Measurements from ENCODE around the gene UNC5CL. TPM values are rescaled to one million over a fixed set of nuclear protein-coding genes. Genes with fewer than 3 reads are reported as not detected.

The UNC5CL gene
- total and polyA plus RNA-seq, 2 donors (not counting 1 experiment from before 2014, with no cell fraction given), result 0.01 to 0.17 TPM

DNA sequence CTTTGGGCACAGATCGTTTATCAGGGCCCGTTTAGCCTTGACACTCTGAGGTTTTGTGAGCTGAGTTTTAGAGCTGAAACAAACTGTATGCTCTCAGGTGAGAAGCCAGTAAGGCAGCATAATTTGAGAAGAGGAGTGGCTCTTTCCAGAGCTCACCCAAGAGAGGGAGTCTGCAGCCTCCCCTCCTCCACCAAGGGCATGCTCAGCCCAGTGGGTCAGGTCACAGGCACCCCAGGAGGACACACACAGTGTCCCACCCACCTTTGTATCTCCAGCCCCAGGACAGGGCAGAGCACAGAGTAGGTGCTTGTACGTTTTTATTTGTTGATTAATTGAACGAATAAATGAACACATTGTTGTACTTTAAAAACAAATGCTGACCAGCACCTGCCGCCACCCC, 6.6 kb upstream of the UNC5CL start:
- H3K27me3 ChIP-seq (ENCODE audit: control insufficient read depth, insufficient read depth, low read length), result peaks cover 2% of the 10 kb centered on the region
- H4K20me1 ChIP-seq (ENCODE audit: control insufficient read depth, extremely low read depth, insufficient read depth, low read length), result no peaks in the 10 kb centered on the region
- H3K4me1 ChIP-seq (ENCODE audit: control insufficient read depth, extremely low read depth, insufficient read depth, low read length), result no peaks in the 10 kb centered on the region
- H3K79me2 ChIP-seq (ENCODE audit: control insufficient read depth, insufficient read depth, low read length), result no peaks in the 10 kb centered on the region
- TF ChIP-seq, protein P1, sequence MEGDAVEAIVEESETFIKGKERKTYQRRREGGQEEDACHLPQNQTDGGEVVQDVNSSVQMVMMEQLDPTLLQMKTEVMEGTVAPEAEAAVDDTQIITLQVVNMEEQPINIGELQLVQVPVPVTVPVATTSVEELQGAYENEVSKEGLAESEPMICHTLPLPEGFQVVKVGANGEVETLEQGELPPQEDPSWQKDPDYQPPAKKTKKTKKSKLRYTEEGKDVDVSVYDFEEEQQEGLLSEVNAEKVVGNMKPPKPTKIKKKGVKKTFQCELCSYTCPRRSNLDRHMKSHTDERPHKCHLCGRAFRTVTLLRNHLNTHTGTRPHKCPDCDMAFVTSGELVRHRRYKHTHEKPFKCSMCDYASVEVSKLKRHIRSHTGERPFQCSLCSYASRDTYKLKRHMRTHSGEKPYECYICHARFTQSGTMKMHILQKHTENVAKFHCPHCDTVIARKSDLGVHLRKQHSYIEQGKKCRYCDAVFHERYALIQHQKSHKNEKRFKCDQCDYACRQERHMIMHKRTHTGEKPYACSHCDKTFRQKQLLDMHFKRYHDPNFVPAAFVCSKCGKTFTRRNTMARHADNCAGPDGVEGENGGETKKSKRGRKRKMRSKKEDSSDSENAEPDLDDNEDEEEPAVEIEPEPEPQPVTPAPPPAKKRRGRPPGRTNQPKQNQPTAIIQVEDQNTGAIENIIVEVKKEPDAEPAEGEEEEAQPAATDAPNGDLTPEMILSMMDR (conservative IDR thresholded peaks at IDR 0.05 in 1 of 2, IDR thresholded peaks at IDR 0.05 in 1 of 2; ENCODE audit: low read depth in 1 of 2, low read length in 2 of 2), result no peak
- TF ChIP-seq EZH2 (IDR thresholded peaks at IDR 0.05; ENCODE audit: low read length, missing control alignments), result no peak
- no peak overlapping the region for H3K4me3 ChIP-seq (replicated peaks in 1 of 4; ENCODE audit: control extremely low read depth in 1 of 4, insufficient read depth in 1 of 4, low read depth in 3 of 4, low read length in 4 of 4)
- no peak overlapping the region for H3K27ac ChIP-seq (ENCODE audit: insufficient read depth, low read length)
- no peaks in the 10 kb centered on the region for H3K9me3 ChIP-seq (ENCODE audit: control insufficient read depth, insufficient read depth, low read depth, low read length)
- no peak overlapping the region for H3K4me2 ChIP-seq (ENCODE audit: extremely low read depth, insufficient read depth, low read length)
- no peak overlapping the region for H3K9ac ChIP-seq (ENCODE audit: insufficient read depth, low read length)
- DNase-seq (ENCODE audit: low read depth in 2 of 2), result no peak
- no peaks in the 10 kb centered on the region for H3K36me3 ChIP-seq (ENCODE audit: control insufficient read depth, insufficient read depth, low read length)
- H2AFZ ChIP-seq (ENCODE audit: low read length), result no peak overlapping the region

DNA sequence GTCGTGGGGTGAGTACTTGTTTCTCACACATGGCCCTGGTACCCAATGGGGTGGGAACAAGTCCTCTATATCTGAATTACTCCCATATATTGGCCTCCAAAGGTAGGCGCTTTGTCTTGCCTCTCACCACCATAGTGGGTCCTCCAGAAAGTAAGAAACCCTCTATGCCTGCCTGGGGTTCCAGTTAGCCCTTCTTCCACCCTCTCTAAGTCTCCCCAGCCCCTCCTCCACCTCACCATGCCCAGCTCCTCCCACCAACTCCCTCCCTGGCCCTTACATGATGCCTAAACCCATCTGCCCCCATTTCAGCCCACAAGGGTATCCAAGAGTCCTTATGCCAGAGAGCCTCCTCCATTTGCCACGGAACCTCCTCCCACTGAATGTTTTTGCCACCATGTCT, 4.1 kb upstream of the UNC5CL start:
- no peaks in the 10 kb centered on the region for H4K20me1 ChIP-seq (ENCODE audit: control insufficient read depth, extremely low read depth, insufficient read depth, low read length)
- H2AFZ ChIP-seq (ENCODE audit: low read length), result no peak overlapping the region
- no peaks in the 10 kb centered on the region for H3K4me1 ChIP-seq (ENCODE audit: control insufficient read depth, extremely low read depth, insufficient read depth, low read length)
- TF ChIP-seq EZH2 (IDR thresholded peaks at IDR 0.05; ENCODE audit: low read length, missing control alignments), result no peak
- TF ChIP-seq, protein P1 (conservative IDR thresholded peaks at IDR 0.05 in 1 of 2, IDR thresholded peaks at IDR 0.05 in 1 of 2; ENCODE audit: low read depth in 1 of 2, low read length in 2 of 2), result no peak
- H3K9ac ChIP-seq (ENCODE audit: insufficient read depth, low read length), result no peak overlapping the region
- no peak for DNase-seq (ENCODE audit: low read depth in 2 of 2)
- H3K4me2 ChIP-seq (ENCODE audit: extremely low read depth, insufficient read depth, low read length), result no peak overlapping the region
- H3K27ac ChIP-seq (ENCODE audit: insufficient read depth, low read length), result no peak overlapping the region
- H3K9me3 ChIP-seq (ENCODE audit: control insufficient read depth, insufficient read depth, low read depth, low read length), result no peaks in the 10 kb centered on the region
- H3K4me3 ChIP-seq (replicated peaks in 1 of 4; ENCODE audit: control extremely low read depth in 1 of 4, insufficient read depth in 1 of 4, low read depth in 3 of 4, low read length in 4 of 4), result no peak overlapping the region
- H3K27me3 ChIP-seq (ENCODE audit: control insufficient read depth, insufficient read depth, low read length), result peaks cover 2% of the 10 kb centered on the region
- no peaks in the 10 kb centered on the region for H3K36me3 ChIP-seq (ENCODE audit: control insufficient read depth, insufficient read depth, low read length)
- no peaks in the 10 kb centered on the region for H3K79me2 ChIP-seq (ENCODE audit: control insufficient read depth, insufficient read depth, low read length)

DNA sequence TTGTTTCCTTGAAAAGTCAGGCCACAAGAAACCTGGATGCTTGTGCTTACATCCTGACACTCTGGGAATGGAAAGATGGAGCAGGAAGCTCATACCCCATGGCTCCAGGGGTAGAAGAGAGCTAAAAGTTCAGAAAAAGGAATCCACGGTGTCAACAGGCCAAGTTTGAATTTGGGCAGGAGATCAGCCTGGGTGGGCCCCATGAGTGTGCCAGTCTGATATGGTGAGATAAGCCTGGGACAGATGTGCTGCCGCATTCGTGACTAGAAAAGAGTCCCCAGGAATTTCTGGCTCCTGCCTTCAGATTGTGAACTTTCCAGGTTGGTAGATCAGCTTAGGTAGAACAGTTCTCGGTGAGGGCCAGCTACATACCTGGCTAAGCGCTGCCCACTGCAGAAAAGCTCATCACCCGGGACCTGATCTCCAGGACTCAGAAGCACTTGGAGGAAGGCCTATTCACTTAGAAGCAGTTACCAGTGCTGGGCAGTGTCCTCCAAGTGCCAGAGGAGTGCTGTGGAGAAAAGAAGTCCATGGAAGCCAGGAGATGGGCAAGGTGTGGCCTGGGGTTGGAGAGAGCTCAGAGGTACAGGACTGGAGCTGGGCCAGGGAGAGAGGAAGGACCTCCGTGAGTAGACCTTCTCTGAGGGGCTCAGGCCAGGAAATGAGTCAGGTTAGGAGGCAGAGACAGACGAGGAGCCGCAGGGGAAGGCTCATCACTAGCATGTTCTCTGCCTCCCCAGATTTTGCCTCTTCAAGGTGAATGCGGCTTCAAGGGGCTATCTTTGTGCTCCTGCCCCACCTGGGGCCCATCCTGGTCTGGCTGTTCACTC, 3.4 kb upstream of the UNC5CL start, which contains the start of gene TSPO2:
TSPO2 (plus strand) TSS at position 242 of the 830 bp plus-strand sequence; CDS start at position 761, 519 bp downstream.
- no peaks in the 10 kb centered on the region for H3K9me3 ChIP-seq (ENCODE audit: control insufficient read depth, insufficient read depth, low read depth, low read length)
- no peaks in the 10 kb centered on the region for H3K4me1 ChIP-seq (ENCODE audit: control insufficient read depth, extremely low read depth, insufficient read depth, low read length)
- H3K27me3 ChIP-seq (ENCODE audit: control insufficient read depth, insufficient read depth, low read length), result peaks cover 2% of the 10 kb centered on the region
- H2AFZ ChIP-seq (ENCODE audit: low read length), result no peak within 1 kb of the TSS
- no peak within 1 kb of the TSS for H3K9ac ChIP-seq (ENCODE audit: insufficient read depth, low read length)
- H3K79me2 ChIP-seq (ENCODE audit: control insufficient read depth, insufficient read depth, low read length), result no peaks in the 10 kb centered on the region
- no peaks in the 10 kb centered on the region for H4K20me1 ChIP-seq (ENCODE audit: control insufficient read depth, extremely low read depth, insufficient read depth, low read length)
- no peak within 1 kb of the TSS for H3K4me3 ChIP-seq (replicated peaks in 1 of 4; ENCODE audit: control extremely low read depth in 1 of 4, insufficient read depth in 1 of 4, low read depth in 3 of 4, low read length in 4 of 4)
- DNase-seq (ENCODE audit: low read depth in 2 of 2), result no peak
- H3K27ac ChIP-seq (ENCODE audit: insufficient read depth, low read length), result no peak within 1 kb of the TSS
- TF ChIP-seq, protein P1 (conservative IDR thresholded peaks at IDR 0.05 in 1 of 2, IDR thresholded peaks at IDR 0.05 in 1 of 2; ENCODE audit: low read depth in 1 of 2, low read length in 2 of 2), result no peak
- no peak for TF ChIP-seq EZH2 (IDR thresholded peaks at IDR 0.05; ENCODE audit: low read length, missing control alignments)
- no peaks in the 10 kb centered on the region for H3K36me3 ChIP-seq (ENCODE audit: control insufficient read depth, insufficient read depth, low read length)
- H3K4me2 ChIP-seq (ENCODE audit: extremely low read depth, insufficient read depth, low read length), result no peak within 1 kb of the TSS

Data from fibroblast of lung (primary cell).